Femur (tissue), 1 donor: ENCODE measurements around the gene TXNL4B.
"Not testable (repeated sequence)": the region's sequence is repeated elsewhere in the genome, so short reads cannot be mapped to it uniquely, and the experiment has no call there.

Source experiments
- DNase-seq: peaks from one replicate; pipeline ENCODE4 v3.0.0-alpha.2; 2017

Gene TXNL4B

GRCh38 chr16:72072514-72073342 lies 20.7 kb downstream of the TXNL4B start:
- no peak for DNase-seq

GRCh38 chr16:72068930-72069329 lies 24.5 kb downstream of the TXNL4B start:
- no peak for DNase-seq

GRCh38 chr16:72066747-72067146 lies 26.7 kb downstream of the TXNL4B start:
- DNase-seq = no peak

- DNase-seq = no peak
These were observed 29.0 kb downstream of the TXNL4B start for GRCh38 chr16:72064361-72064894.

GRCh38 chr16:72061564-72061963 lies 31.9 kb downstream of the TXNL4B start:
- no peak for DNase-seq

GRCh38 chr16:72060405-72060804 lies 33.0 kb downstream of the TXNL4B start:
- no peak for DNase-seq

- DNase-seq = not testable (repeated sequence)
These were observed 34.4 kb downstream of the TXNL4B start for GRCh38 chr16:72059060-72059459.

GRCh38 chr16:72057313-72057712 lies 36.1 kb downstream of the TXNL4B start:
- DNase-seq = not testable (repeated sequence)

- DNase-seq = no peak
These were observed 37.5 kb downstream of the TXNL4B start for GRCh38 chr16:72055911-72056310.

GRCh38 chr16:72054254-72054847 lies 39.1 kb downstream of the TXNL4B start, which contains the start of gene HP:
Gene HP, plus strand, starts transcription at chr16:72054505. Its CDS starts 148 bp downstream, at chr16:72054653.
- not testable (repeated sequence) for DNase-seq

GRCh38 chr16:72051818-72052217 lies 41.6 kb downstream of the TXNL4B start:
- no peak for DNase-seq

GRCh38 chr16:72050769-72051464 lies 42.5 kb downstream of the TXNL4B start:
- no peak for DNase-seq

- no peak for DNase-seq
These were observed 44.3 kb downstream of the TXNL4B start for GRCh38 chr16:72049110-72049509.

GRCh38 chr16:72044825-72045359 lies 48.5 kb downstream of the TXNL4B start:
- DNase-seq = no peak

GRCh38 chr16:72044296-72044695 lies 49.1 kb downstream of the TXNL4B start:
- no peak for DNase-seq

GRCh38 chr16:72043539-72043938 lies 49.9 kb downstream of the TXNL4B start:
- no peak for DNase-seq

- DNase-seq = no peak
These were observed 50.4 kb downstream of the TXNL4B start for GRCh38 chr16:72043058-72043457.

GRCh38 chr16:72042157-72042660 lies 51.2 kb downstream of the TXNL4B start:
- peak; percentile 34 for DNase-seq

GRCh38 chr16:72036098-72036497 lies 57.3 kb downstream of the TXNL4B start:
- no peak for DNase-seq
